Adrenal gland (tissue), 12 donors: ENCODE data around the gene PIGQ. TPM values are rescaled to one million over a fixed set of nuclear protein-coding genes. Genes with fewer than 3 reads are reported as not detected.

ENCODE experiments used
- DNase-seq, 7 donors: peaks; one replicate each; pipeline ENCODE4 v3.0.0-alpha.2; 2019 to 2020
- H3K27ac ChIP-seq, 5 donors: fragments of 200-600 bp; sonication (generic) in 4 of 5; 1 replicate in 3 of 5; 2 replicates in 2 of 5; pipeline versions ENCODE4 v1.5.1 to v1.8.0; 2016 to 2020; ENCODE audit warnings: mild to moderate bottlenecking in 1 of 5
- H3K27me3 ChIP-seq: fragments of 200-600 bp; 2 replicates; pipeline ENCODE4 v1.8.0; 2021
- H3K36me3 ChIP-seq, 2 donors: fragments of 200-600 bp; replicated peaks in 1 of 2; 1 replicate in 1 of 2; 2 replicates in 1 of 2; pipeline versions ENCODE4 v1.5.1 to v1.8.0; 2018 to 2022
- H3K4me1 ChIP-seq, 2 donors: fragments of 200-600 bp; replicated peaks in 1 of 2; 1 replicate in 1 of 2; 2 replicates in 1 of 2; pipeline versions ENCODE4 v1.5.1 to v1.8.0; 2018 to 2021
- H3K4me3 ChIP-seq, 4 donors: fragments of 200-600 bp; sonication (generic) in 3 of 4; one replicate each; pipeline ENCODE4 v1.5.1; 2016 to 2018
- H3K9me3 ChIP-seq, 3 donors: fragments of 200-600 bp; sonication (generic) in 1 of 3; replicated peaks in 1 of 3; 1 replicate in 2 of 3; 2 replicates in 1 of 3; pipeline versions ENCODE4 v1.5.1 to v1.8.0; 2016 to 2021
- CTCF ChIP-seq, 6 experiments: fragments of 450-650 bp in 4 of 6; fragments of 200-600 bp in 2 of 6; sonication (generic) in 1 of 6; IDR thresholded peaks; 1 replicate in 5 of 6; 2 replicates in 1 of 6; pipeline versions ENCODE4 v1.5.1 to v1.8.0; 2016 to 2021; ENCODE audit warnings: antibody characterized with exemption in 6 of 6, mild to moderate bottlenecking in 2 of 6, moderate library complexity in 1 of 6
- POLR2A ChIP-seq, 2 donors: fragments of 450-650 bp; IDR thresholded peaks; one replicate each; pipeline ENCODE4 v1.6.1; 2017; ENCODE audit warnings: antibody characterized with exemption in 2 of 2, mild to moderate bottlenecking in 2 of 2, moderate library complexity in 1 of 2
- WGBS, 4 donors: extraction: QIAGEN DNeasy Blood & Tissue Kit in 2 of 4; methylation state at CpG; one replicate each; pipeline versions ENCODE4 v1.1.5 to v1.1.7; 2013 to 2017; 5-methylcytosine and 5-hydroxymethylcytosine counted together
- intact Hi-C, 2 donors: fragments of 100-400 bp; cut with DNase I; formaldehyde crosslinking; loops; one replicate each; pipeline versions ENCODE4 v1.14.1 to v1.15.0; 2022 to 2023
- polyA plus RNA-seq, 3 donors: library from polyadenylated mRNA; stranded (reverse); fragments of 200-250 nt in 2 of 3; fragments of 350-450 nt in 1 of 3; fragmentation: Illumina TruSeq in 1 of 3; extraction: RNeasy Lipid Tissue Mini Kit (QIAGEN cat#74804) in 1 of 3; gene quantifications; one replicate each; pipeline ENCODE4 v1.2.3, GENCODE V29; 2013 to 2014
- total RNA-seq, 9 donors: library from RNA; depleted of rRNA in 4 of 9; stranded (reverse); fragments of >200 nt in 4 of 9; fragments of 120-200 nt in 1 of 9; fragmentation: NEBNext Ultra II Directional in 1 of 9; extraction: Animal tissue kit (Norgen Biotek cat#: 25700) in 1 of 9; gene quantifications; one replicate each; pipeline versions ENCODE4 v1.1.0 to v1.2.4, GENCODE V29; 2013 to 2023
- donor health status: healthy with polysubstance abuse.
- donor health status: Bipolar disorder and iron deficiency.
- donor health status: DM: yes; HTN: yes; CAD: no.
- donor health status: DM: no; HTN: no; CAD: no.
- donor health status: DM: no; HTN: no; CAD: no.
- donor health status: DM: yes; HTN: yes; CAD: no.

The PIGQ gene
- total and polyA plus RNA-seq, 12 donors: 12.7 to 317 (median 81.0) TPM

GRCh38 chr16:537415-538335 lies 32.1 kb upstream of the PIGQ start:
- H3K9me3 ChIP-seq: no peaks in the 10 kb centered on the region
- H3K4me1 ChIP-seq: peaks cover 11 to 25% of the 10 kb centered on the region in 2 donors
- no peaks in the 10 kb centered on the region for H3K27me3 ChIP-seq
- TF ChIP-seq CTCF (IDR thresholded peaks at IDR 0.05) (no peak), POLR2A (IDR thresholded peaks at IDR 0.05) (no peak)
- WGBS, 4 donors: 93 to 96% (median 95%) methylated on average over 34 to 60 of the region's 60 CpGs
- H3K4me3 ChIP-seq: no peak overlapping the region
- H3K36me3 ChIP-seq: no peaks in the 10 kb centered on the region
- H3K27ac ChIP-seq: no peak overlapping the region
- intact Hi-C loops: no loop called here
- DNase-seq: no peak

DNA sequence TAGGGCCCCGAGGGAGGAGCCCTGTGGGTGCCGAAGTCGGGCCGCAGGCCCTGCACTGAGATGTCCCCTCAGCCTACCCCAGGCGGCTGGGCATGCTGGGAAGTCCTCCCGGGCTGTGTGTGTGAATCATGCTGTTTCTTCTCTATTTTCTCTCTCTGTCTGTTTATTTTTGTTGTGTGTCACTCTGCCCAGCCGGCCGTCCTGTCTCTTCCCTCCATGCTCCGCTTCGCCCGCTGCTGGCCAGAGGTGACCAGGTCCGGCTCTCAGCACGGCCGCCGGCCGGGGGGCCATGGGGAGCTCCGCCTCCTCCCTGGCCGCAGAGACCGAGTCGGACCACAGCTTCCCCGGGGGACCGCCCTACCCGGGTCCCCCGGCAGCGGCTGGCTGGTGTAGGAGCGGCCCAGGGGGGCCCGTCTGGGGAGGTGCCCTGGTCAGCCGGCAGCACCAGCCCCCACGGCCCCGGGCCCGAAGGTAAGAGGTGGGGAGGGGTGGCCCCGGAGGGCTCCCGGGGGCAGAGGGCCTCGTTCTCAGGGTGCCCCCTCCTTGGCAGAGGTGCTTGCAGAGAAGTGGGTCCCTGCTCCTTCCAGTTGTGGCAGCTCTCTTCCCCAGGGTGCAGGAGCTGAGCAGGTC lies 29.8 kb upstream of the PIGQ start:
- H3K4me1 ChIP-seq: peaks cover 0 to 8% of the 10 kb centered on the region in 2 donors
- no peaks in the 10 kb centered on the region for H3K9me3 ChIP-seq
- H3K36me3 ChIP-seq: no peaks in the 10 kb centered on the region
- intact Hi-C loops: loop anchor here in 1 of 2 donors (5.0 kb wide), 1 partner anchor 42 kb away; no protein-coding TSS in a partner anchor
- no peak overlapping the region for H3K27ac ChIP-seq
- WGBS, 4 donors: 82 to 89% (median 86%) methylated on average over 21 to 34 of the region's 34 CpGs
- no peak for TF ChIP-seq CTCF (IDR thresholded peaks at IDR 0.05)
- TF ChIP-seq POLR2A (IDR thresholded peaks at IDR 0.05): no peak
- no peak overlapping the region for H3K4me3 ChIP-seq
- DNase-seq: no peak
- H3K27me3 ChIP-seq: no peaks in the 10 kb centered on the region

DNA sequence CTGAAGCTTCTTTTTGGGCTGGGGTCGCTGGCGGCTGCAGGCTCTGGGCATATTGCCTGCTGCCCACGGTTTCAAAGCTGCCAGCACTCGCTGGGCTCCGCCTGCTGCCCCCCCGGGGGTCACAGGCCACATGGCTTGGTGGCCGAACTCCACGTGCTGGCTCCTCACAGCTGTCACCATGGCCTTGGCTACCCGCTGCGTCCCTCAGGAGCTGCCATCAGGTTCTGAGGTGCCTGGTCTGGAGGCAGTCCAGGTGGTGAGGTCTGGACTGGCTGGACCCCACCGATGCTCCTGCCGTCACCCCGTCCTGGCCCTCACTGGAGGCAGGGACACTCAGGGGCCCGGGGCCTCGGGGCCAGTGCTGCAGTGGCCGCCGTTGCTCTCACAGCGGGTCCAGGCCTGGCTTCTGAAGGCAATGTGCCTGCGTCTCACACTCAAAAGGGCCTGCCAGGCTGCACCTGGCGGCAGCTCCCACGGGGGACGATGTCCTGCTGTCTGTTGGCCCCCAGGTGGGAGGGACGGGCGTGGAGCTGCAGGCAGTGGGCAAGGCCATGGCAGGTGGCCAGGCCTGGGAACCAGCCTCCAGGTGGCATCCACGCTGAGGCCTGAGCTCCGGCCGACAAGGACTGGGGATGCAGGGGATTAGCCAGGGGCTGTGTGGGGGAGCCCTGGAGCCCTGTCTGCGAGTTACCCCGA lies 29.0 kb upstream of the PIGQ start:
- TF ChIP-seq CTCF (IDR thresholded peaks at IDR 0.05) (no peak), POLR2A (IDR thresholded peaks at IDR 0.05) (no peak)
- peak in 2 of 7 donors; percentile 42 to 52 for DNase-seq
- Histone ChIP-seq H3K36me3 (no peaks in the 10 kb centered on the region), H3K27me3 (no peaks in the 10 kb centered on the region), H3K4me3 (no peak overlapping the region), H3K9me3 (no peaks in the 10 kb centered on the region), H3K4me1 (peaks cover 0 to 2% of the 10 kb centered on the region in 2 donors), H3K27ac (no peak overlapping the region)
- WGBS, 4 donors: 59 to 84% (median 65%) methylated on average over 7 to 29 of the region's 29 CpGs
- intact Hi-C loops: loop anchor here in 1 of 2 donors (5.0 kb wide), 1 partner anchor 42 kb away; no protein-coding TSS in a partner anchor
